Measurements from ENCODE around the gene ZMYND15. TPM values are rescaled to one million over a fixed set of nuclear protein-coding genes. Genes with fewer than 3 reads are reported as not detected.

Gene ZMYND15
- total and polyA plus RNA-seq, 2 of the 4 experiments (the other 2 are of a cell fraction): 0.07 TPM; not detected in 1

GRCh38 chr17:4691686-4692085 lies 47.9 kb upstream of the ZMYND15 start:
- H3K56ac ChIP-seq (ENCODE audit: extremely low read depth, insufficient read depth, low read length): no peak overlapping the region
- peaks cover 10% of the 10 kb centered on the region; the same call in 1 of the 2 replicates for H3K9me1 ChIP-seq (ENCODE audit: insufficient read depth, low read length)
- H3K79me1 ChIP-seq (ENCODE audit: low read depth in 1 of 2, low read length in 2 of 2): peaks cover 12 to 44% of the 10 kb centered on the region in 2 experiments
- H3K23ac ChIP-seq (ENCODE audit: low read depth, low read length): no peak overlapping the region
- BruUV-seq (replicated peaks): no TSS peak
- H2BK120ac ChIP-seq (ENCODE audit: low read depth, low read length): no peak overlapping the region
- H3K9me3 ChIP-seq (ENCODE audit: control insufficient read depth, insufficient read depth, low read length): no peaks in the 10 kb centered on the region
- no peak overlapping the region for H3K4ac ChIP-seq (ENCODE audit: low read depth, low read length)
- peaks cover 21% of the 10 kb centered on the region for H4K20me1 ChIP-seq (ENCODE audit: insufficient read depth, low read length)
- H3K27ac ChIP-seq (ENCODE audit: insufficient read depth, low read length): no peak overlapping the region
- H3K9ac ChIP-seq (ENCODE audit: low read depth, low read length): no peak overlapping the region
- no peak overlapping the region for H3K18ac ChIP-seq (ENCODE audit: low read depth, low read length)
- H3K4me3 ChIP-seq (ENCODE audit: insufficient read depth, low read depth, low read length): no peak overlapping the region
- TF ChIP-seq MAFK (IDR thresholded peaks at IDR 0.05; ENCODE audit: low read depth, low read length): no peak
- no peak for TF ChIP-seq CHD1 (IDR thresholded peaks at IDR 0.05; ENCODE audit: low read depth, low read length)
- no peak overlapping the region for H2BK5ac ChIP-seq (ENCODE audit: low read depth, low read length, poor library complexity, severe bottlenecking)
- intact Hi-C loops (cut with micrococcal nuclease): no loop called here
- in situ Hi-C loops (cut with MboI; ENCODE audit: low sequenced_read_pairs): no loop called here
- H3K4me2 ChIP-seq (ENCODE audit: low read depth, low read length): no peak overlapping the region; the same call in 1 of the 2 replicates
- H4K5ac ChIP-seq (ENCODE audit: low read depth, low read length): no peak overlapping the region
- DNase-seq (peak; percentile 23), ATAC-seq (ENCODE audit: low read depth) (peak; percentile 51; the same call in 1 of the 2 replicates)
- no peak overlapping the region for H4K8ac ChIP-seq (ENCODE audit: low read depth in 2 of 2, low read length in 2 of 2)
- peaks cover 2% of the 10 kb centered on the region; the same call in 1 of the 2 replicates for H3K4me1 ChIP-seq (ENCODE audit: control insufficient read depth, insufficient read depth, low read length)
- ChIA-PET POLR2A (ENCODE audit: unreplicated experiment) (no interaction called here), CTCF (interaction anchor here (1.1 kb wide), 1 partner anchor 212 kb away, joined by 3 read pairs; the partner anchor contains the start of gene CHRNE)
- H2AK5ac ChIP-seq (ENCODE audit: low read depth, low read length): 0 out of 2 replicates have a peak overlapping the region, but pooled peaks have one; percentile 21
- no peak overlapping the region for H2BK20ac ChIP-seq (ENCODE audit: low read depth, low read length)
- dilution Hi-C loops (cut with HindIII; ENCODE audit: low sequenced_read_pairs, unreplicated experiment): no loop called here
- no peak overlapping the region for H3K14ac ChIP-seq (replicated peaks; ENCODE audit: low read depth, low read length)
- no peak overlapping the region for H2AFZ ChIP-seq (replicated peaks; ENCODE audit: low read length, poor library complexity)
- H3K36me3 ChIP-seq (ENCODE audit: control insufficient read depth, insufficient read depth, low read length): peaks cover 13% of the 10 kb centered on the region
- H2BK15ac ChIP-seq (ENCODE audit: low read depth, low read length): no peak overlapping the region
- H4K91ac ChIP-seq (ENCODE audit: insufficient read depth, low read depth, low read length): no peak overlapping the region
- peak overlapping the region; percentile 33 for H2AK9ac ChIP-seq (replicated peaks; ENCODE audit: low read depth, low read length, poor library complexity)
- H3K27me3 ChIP-seq (ENCODE audit: control insufficient read depth, insufficient read depth, low read length): no peaks in the 10 kb centered on the region
- WGBS, 2 experiments (ENCODE audit: extremely low coverage in 2 of 2, insufficient read length in 1 of 2): 57% methylated on average over 1 of the region's 8 CpGs; no CpG with 5 or more reads in 1 of the 2 experiments
